ENCODE data around the gene DDX1. TPM values are rescaled to one million over a fixed set of nuclear protein-coding genes. Genes with fewer than 3 reads are reported as not detected.

The DDX1 gene
- total and polyA plus RNA-seq, 2 donors (not counting 3 experiments of a cell fraction or from before 2014, with no cell fraction given) = 41.2 to 117 TPM

DNA sequence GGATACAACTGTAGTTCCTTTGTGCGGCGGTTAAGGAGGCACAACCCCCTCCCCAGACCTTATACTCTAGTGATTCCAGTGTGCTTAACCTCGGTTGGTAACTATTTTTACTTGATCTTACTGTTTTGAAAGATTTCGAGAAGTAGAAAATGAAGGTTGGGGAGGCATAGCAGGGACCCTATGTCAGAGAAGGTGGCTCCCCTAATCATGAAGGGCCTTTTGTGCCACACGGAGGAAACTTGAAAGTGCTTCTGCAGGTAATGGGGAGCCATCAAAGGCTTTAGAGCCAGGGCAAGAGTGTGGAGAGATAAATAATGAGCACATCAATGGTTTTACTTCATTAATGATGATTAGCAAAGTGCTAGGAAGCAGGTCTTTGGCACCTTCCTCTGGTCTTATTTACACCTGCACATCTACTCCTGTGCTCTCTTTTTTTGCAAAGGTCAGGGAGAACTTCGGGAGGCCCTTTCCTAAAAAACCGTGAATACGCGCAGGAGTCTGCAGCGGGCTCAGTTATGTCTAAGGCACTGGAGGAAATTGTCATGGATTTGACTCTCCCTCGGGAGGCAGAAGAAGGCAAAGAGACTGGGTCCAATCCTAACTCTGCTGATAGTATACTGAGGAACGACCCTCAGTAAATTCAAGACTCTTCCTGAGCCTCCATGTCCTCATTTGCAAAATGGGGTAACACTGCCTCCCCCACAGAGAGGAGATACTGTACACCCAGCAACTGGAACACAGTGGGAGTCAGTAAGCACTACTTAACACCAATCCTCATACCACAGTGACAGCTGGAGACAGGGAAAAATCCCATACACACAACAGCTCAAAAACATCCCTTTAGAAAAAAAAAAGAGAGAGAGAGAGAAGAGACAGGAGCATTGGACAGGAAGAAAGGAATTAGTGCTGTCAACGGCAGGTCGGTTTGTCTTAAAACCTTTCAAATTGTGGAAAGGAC is 81.6 kb downstream of the DDX1 start:
- Histone ChIP-seq H4K20me1 (replicated peaks; ENCODE audit: control insufficient read depth, extremely low read depth, insufficient read depth, low read length) (no peaks in the 10 kb centered on the region), H3K9ac (replicated peaks; ENCODE audit: extremely low read depth, insufficient read depth, low read length) (no peak overlapping the region), H3K4me2 (ENCODE audit: insufficient read depth, low read length) (no peak overlapping the region), H3K27ac (ENCODE audit: insufficient read depth, low read depth, low read length) (no peak overlapping the region), H3K4me1 (ENCODE audit: control insufficient read depth, extremely low read depth, insufficient read depth, low read length) (peaks cover 12% of the 10 kb centered on the region), H3K9me1 (replicated peaks; ENCODE audit: control insufficient read depth, extremely low read depth, insufficient read depth, low read length) (no peaks in the 10 kb centered on the region), H3K9me3 (replicated peaks; ENCODE audit: control insufficient read depth, insufficient read depth, low read length) (no peaks in the 10 kb centered on the region), H3K4me3 (replicated peaks in 1 of 3; ENCODE audit: insufficient read depth in 1 of 3, low read depth in 1 of 3, low read length in 3 of 3) (no peak overlapping the region), H3K27me3 (ENCODE audit: control insufficient read depth in 2 of 2, insufficient read depth in 2 of 2, low read length in 2 of 2) (no peaks in the 10 kb centered on the region), H3K79me2 (ENCODE audit: control insufficient read depth, insufficient read depth, low read length) (no peaks in the 10 kb centered on the region), H2AFZ (ENCODE audit: low read depth, low read length) (no peak overlapping the region), H3K36me3 (ENCODE audit: control insufficient read depth in 2 of 2, extremely low read depth in 1 of 2, insufficient read depth in 2 of 2, low read length in 2 of 2) (no peaks in the 10 kb centered on the region)
- intact Hi-C loops (cut with micrococcal nuclease) = no loop called here
- DNase-seq (ENCODE audit: low read depth, low spot score) = no peak
- FAIRE-seq = no peak
- BruUV-seq (replicated peaks) = no TSS peak
- ChIA-PET POLR2A (no interaction called here), CTCF (no interaction called here)
- TF ChIP-seq EZH2 (IDR thresholded peaks at IDR 0.05; ENCODE audit: borderline replicate concordance, low read depth, low read length, severe bottlenecking) (no peak), POLR2A (IDR thresholded peaks at IDR 0.05; ENCODE audit: low read depth, low read length) (no peak), POLR2AphosphoS5 (IDR thresholded peaks at IDR 0.05; ENCODE audit: insufficient read depth, low read depth, low read length) (no peak), JUN (IDR thresholded peaks at IDR 0.05; ENCODE audit: borderline replicate concordance, insufficient read depth, insufficient read length, low read depth) (no peak), MYC (IDR thresholded peaks at IDR 0.05; ENCODE audit: low read depth, low read length) (no peak), GATA2 (IDR thresholded peaks at IDR 0.05; ENCODE audit: insufficient read depth, insufficient read length, low read depth, low read length) (no peak), FOS (IDR thresholded peaks at IDR 0.05; ENCODE audit: borderline replicate concordance, insufficient read depth, low read length) (no peak)
- TF ChIP-seq, protein P1, sequence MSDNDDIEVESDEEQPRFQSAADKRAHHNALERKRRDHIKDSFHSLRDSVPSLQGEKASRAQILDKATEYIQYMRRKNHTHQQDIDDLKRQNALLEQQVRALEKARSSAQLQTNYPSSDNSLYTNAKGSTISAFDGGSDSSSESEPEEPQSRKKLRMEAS (IDR thresholded peaks at IDR 0.05; ENCODE audit: insufficient read depth, insufficient read length) = no peak
- TF ChIP-seq, protein P2, sequence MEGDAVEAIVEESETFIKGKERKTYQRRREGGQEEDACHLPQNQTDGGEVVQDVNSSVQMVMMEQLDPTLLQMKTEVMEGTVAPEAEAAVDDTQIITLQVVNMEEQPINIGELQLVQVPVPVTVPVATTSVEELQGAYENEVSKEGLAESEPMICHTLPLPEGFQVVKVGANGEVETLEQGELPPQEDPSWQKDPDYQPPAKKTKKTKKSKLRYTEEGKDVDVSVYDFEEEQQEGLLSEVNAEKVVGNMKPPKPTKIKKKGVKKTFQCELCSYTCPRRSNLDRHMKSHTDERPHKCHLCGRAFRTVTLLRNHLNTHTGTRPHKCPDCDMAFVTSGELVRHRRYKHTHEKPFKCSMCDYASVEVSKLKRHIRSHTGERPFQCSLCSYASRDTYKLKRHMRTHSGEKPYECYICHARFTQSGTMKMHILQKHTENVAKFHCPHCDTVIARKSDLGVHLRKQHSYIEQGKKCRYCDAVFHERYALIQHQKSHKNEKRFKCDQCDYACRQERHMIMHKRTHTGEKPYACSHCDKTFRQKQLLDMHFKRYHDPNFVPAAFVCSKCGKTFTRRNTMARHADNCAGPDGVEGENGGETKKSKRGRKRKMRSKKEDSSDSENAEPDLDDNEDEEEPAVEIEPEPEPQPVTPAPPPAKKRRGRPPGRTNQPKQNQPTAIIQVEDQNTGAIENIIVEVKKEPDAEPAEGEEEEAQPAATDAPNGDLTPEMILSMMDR (IDR thresholded peaks at IDR 0.05; ENCODE audit: extremely low read depth in 1 of 2, insufficient read depth in 1 of 2, low read depth in 1 of 2, low read length in 2 of 2) = no peak
- dilution Hi-C loops (cut with MboI; ENCODE audit: extremely low pct_ligation_motif_present, low sequenced_read_pairs) = no loop called here

Measured in endothelial cell of umbilical vein (primary cell).